GM18907 (cell line): ENCODE results near the gene SPATA20.

Source experiments
- ATAC-seq: cut with Tn5 transposase; IDR thresholded peaks from one replicate; pipeline ENCODE4 v1.9.1; 2021; ENCODE audit warnings: mild to moderate bottlenecking, moderate library complexity; ENCODE audit not compliant: unreplicated experiment

SPATA20 gene

DNA sequence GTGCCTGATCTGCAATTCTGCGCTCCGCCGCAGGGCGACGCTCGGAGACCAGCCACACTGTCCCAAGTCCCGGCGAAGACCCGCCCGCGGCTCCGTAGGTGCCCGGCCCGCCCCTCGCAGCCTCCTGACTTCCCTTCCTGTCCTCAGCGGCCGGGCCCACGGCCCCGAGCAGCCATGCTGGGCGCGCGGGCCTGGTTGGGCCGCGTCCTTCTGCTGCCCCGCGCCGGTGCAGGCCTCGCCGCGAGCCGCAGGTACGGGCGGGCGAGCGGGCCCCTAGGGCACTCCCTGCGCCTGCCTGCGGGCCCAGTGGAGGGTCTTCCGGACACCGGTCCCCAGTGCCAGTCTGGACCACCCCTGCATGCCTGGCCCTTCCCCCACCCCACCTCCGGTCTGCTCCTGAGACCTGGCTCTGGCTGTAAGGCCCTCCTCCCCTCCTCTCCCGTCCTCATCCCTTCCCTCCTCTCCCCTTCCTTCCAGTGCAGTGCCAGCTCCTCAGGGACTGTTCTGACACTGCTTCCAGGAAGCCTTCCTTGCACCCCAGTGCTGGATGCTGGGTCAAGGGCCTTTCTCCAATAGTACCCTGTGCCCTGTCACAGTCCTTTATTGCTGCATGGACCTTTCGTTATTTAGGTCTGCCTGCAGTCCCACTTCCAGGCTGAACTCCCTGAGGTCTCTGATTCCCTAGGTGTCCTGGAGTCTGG is at the start of gene SPATA20:
Gene SPATA20, plus strand, starts transcription at position 140 of the 701 bp plus-strand sequence. Its CDS starts 35 bp downstream, at position 175.
- ATAC-seq: peak; percentile 71

DNA sequence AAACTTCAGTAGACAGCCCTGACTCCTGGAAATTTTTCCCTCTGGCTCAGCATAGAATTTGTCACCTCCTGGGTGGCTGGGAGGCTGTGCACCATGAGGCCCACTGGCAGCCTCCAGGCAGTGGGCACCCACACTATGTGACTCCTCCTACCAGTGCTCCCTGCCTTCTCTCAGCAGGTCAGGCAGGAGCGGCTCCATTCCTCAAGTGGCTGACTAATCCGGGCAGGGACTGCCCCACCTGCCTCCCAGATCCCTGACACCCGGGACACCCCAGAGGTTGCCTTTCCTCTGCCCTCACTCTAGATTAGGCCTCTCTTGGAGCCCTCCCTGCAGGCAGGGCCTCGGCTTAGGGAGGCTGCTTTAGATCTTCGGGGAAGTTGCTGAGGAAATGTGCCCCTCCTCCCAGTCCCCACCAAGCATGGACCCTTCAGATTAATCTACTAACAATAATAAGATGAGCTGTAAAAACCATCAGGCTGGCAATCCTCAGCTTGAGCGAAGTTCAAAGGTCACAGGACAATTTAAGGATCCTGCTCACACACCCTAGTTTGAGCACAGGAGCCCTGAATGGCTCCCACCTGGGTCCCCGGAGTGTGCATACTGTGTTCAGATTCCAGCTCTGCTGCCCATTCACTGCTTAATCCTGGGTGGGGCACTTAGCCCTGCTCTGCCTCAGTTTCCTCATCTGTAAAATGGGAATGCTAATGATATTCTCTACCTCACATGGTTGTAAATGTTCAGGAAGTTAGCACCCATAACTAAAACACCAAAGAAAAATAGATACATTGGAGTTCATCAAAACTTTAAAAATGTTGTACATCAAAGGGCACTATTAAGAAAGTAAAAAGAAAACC is 48.7 kb upstream of the SPATA20 start:
- no peak for ATAC-seq

DNA sequence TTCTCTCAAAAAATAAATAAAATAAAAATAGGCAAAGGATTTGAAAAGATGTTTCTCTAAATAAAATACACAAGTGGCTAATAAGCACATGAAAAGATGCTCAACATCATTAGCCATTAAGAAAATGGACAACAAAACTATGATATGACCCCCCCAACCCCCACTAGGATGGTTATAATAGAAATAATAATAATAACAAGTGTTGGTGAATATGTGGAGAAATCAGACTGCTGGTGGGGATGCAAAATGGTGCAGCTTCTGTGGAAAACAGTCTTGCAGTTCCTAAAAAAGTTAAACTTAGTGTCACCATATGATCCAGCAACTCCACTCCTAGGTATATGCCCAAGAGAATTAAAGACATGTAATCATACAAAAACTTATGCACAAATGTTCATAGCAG is 47.7 kb upstream of the SPATA20 start:
- ATAC-seq: no peak

DNA sequence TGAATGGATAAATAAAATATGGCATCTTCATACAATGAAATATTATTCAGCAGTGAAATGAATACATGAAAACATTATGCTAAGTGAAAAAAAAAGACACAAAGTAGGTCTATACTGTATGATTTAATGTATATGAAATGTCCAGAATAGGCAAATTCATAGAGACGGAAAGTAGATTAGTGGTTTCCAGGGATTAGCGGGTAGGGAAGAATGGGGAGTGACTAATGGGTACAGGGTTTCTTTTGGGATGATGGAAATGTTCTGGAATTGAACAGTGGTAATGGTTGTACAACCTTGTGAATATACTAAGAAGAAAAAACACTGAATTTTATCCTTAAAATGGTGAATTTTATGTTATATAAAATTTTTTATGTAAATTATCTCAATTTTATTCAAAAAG is 47.3 kb upstream of the SPATA20 start:
- no peak for ATAC-seq

DNA sequence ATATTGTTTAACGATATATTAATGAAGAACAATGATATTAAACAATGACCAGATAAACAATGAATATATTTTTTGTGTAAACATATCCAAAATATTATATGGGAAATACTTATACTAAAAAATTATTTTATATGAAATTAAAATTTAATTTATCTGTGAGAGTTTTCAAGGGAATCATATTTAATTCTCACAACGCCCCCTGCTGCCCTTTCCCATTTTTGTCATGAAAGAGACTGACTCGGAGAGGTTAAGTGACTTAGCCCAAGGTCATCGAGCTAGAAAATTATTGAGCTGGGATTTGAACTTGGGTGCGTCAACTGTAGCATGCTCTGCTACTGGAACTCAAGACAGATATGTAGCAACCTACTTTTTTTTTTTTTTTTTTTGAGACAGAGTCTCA is 45.9 kb upstream of the SPATA20 start:
- no peak for ATAC-seq

DNA sequence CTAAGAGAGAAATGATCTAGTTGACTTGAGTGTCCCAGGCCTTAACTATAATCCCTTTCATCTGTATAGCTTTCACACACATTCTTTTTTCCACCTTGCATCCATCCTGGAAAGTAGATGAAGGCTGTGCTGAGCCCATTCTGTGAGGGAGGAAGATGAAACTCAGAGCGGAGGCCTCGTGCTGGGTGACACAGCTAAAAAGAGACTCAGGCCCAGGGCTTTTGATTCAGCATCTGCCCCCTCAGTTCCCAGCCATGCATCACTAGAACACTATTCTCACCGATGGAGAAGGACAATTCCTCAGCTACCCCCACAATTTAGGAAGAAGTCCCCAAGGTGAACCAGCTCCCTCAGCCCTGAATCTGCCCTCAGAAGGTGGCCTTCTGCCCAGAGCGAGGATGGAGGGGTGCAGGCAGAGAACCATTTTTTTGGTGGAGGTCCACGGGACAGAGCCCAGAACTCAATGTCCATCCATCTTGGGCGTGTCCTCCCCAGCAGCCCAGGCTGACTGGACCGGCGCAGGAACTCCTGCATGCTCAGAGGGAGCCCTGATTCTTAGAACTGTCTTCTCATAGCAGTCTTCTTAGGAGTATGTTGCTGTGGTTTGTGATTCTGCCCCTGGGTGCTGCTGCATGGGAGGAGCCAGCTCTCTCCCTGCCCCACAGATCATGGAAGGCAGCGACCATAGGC is 44.5 kb upstream of the SPATA20 start:
- no peak for ATAC-seq

DNA sequence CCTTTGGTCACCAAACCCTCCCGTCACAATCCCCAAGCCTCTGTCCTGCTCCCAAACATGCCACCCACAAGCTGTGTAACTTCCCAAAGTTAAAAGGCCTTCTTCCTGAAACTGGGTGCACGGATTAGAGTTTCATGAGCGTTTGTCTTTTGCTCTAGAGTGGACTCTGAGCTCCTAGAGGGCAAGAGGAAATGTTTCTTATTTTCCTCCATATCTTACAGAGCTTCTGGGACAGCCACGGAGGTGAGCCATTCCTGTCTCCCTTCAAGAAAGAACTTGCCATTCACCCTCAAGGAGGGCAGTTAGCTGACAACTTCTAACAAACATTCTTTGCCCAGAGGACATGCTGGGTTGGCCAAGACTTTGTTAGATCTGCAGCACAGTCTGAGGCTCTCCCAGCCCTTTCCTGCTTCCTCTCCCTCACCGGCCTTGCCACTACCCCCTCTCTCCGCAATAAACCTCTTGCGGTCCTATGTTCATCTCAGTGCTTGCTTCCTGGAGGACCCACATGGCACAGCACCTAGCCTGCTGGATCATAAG is 41.3 kb upstream of the SPATA20 start:
- no peak for ATAC-seq

DNA sequence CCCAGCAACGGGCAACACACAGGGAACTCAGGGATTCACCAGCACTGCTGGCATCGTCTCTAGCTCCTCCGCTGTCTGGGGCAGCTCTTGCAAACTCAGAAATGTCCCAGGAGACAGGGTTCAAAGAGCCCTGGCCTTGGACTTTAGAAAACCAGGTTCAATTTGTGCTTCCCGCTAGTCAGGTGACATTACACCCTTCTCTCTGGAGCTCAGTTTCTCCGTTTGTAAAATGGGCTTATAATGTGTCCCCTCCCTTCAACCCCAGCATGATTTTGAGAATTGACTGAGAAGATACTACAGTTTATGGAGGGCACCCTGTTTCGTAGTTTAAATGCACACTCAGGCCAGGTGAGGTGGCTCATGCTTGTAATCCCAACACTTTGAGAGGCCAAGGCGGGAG is 40.7 kb upstream of the SPATA20 start:
- ATAC-seq: no peak

DNA sequence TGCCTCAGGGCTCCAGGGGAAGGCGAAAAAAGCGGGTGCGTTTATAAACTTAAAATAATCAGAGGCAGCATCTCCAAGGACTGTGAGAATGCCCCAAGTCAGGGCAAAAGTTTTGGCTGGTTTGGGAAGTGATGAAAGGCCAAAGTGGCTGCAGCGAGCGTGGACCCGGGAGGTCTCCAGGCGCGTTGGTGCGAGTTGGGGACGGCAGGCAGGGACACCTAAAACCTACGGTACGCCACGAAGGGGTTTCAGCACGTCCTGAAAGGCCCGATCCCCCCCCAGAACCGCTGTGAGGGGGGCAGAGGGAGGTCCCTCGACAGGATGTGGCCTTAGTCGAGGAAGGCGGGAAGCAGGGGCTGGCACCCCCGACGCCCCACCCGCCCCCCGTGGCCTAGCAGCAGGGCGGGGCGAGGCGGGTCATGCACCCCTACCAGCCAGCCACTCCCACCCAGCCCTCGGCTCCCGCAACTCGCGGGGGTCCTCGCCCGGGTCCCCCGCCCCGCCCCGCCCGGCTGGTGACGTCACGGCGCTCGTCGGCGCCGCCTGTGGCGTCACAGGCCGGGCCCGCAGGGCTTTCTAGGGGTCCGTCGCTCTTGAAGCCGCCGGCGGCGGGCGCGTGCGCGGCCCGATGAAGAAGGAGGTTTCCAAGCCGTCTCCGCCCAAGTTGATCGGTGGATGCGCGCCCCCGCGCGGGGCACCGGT is 39.0 kb upstream of the SPATA20 start, which contains the start of gene MYCBPAP:
Gene MYCBPAP, plus strand, starts transcription at position 569 of the 702 bp plus-strand sequence. CDS start 236 bp downstream, outside the sequence.
- no peak for ATAC-seq

DNA sequence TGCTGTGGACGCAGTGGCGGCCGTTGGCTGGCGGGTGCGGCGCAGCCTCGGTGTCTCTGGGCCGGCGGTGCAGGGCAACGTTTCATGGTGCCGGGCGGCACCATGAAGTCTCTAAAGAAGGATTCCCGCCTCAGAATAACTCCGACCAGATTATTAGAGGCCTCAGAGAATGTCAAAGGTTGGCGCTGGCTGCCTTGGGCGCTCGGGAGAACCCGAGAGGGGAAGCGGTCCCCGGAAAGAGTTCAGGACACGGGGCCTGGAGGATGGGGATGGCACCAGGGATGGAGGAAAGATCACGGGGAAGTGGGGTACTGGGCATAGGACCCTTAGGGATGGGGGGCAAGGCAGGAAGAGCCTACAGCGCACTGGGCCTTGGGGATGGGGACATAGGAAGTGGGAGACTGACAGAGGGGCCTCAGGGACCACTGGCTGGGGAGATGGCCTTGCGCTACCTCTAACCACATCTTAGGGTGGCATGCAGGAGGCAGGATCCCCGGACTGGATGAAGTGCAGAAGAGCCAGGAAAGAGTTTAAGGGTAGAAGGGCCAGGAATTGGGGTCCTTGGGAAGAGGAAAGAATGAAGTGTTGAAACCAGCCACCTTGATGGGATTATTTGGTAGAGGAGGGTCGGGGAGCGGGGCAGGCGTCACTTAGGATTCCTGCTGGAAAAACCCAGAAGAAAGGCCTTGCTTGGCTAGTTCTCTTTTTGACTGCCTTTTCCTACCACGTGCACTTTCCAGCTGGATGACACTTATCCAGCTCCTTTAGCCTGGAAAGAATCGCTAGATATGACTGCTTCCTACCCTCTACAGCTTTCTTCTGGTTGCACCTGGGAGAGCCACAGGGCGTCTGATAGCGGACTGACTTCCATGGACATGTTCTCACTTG is 38.2 kb upstream of the SPATA20 start:
- ATAC-seq: no peak

DNA sequence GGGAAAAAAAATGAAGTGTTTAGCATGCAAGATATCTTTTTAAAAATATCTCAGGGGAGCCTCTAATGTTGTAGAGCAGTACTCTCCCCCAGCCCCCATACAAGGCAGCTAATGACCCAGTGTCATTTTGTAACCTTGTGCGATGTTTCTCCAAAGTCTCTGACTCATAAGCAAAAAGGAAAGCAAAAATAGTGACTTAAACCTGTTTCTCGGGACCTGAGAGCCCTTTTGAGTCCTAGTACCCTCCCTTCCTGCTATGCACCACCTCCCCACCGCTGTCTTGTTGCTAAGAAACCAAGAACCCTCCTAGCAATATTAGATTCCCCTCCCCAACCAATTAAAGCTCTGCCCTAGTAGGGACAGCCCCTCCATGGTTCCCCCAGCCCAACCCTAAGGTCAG is 35.9 kb upstream of the SPATA20 start:
- peak; percentile 81 for ATAC-seq

DNA sequence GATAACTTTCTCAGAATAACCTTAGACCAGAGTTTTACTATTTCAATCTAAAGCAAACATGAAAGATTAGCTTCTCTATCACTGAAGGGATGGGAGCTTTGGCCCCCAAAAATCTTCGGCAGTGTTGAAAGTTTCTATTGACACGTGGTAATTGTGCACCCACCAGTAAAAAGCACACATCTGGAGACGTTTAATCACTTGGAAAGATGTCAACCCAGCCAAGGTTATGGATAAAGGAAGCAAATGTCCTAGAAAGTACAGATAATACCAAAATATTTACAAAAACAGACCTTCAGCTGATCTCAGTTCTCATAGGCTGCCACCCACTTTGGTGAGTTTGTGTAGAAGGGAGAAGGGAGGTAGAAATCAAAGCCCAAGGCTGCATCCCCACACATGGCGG is 33.5 kb upstream of the SPATA20 start:
- ATAC-seq: no peak

DNA sequence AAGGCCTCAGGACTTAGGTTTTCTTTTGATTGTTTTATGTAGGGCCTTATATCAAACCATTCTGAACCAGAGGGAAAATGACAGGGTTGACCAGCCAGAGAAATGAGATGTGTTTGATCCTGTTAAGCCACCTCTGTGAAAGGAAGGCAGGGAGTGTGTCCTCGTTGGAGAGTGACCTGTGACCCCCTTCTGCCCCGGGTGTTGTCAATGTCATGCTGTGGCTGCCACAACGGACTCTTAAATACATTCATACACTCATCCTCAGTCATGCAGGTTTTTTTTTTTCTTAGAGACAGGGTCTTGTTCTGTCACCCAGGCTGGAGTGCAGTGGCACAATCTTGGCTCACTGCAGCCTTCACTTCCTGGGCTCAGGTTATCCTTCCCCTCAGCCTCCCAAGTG is 32.6 kb upstream of the SPATA20 start:
- no peak for ATAC-seq

DNA sequence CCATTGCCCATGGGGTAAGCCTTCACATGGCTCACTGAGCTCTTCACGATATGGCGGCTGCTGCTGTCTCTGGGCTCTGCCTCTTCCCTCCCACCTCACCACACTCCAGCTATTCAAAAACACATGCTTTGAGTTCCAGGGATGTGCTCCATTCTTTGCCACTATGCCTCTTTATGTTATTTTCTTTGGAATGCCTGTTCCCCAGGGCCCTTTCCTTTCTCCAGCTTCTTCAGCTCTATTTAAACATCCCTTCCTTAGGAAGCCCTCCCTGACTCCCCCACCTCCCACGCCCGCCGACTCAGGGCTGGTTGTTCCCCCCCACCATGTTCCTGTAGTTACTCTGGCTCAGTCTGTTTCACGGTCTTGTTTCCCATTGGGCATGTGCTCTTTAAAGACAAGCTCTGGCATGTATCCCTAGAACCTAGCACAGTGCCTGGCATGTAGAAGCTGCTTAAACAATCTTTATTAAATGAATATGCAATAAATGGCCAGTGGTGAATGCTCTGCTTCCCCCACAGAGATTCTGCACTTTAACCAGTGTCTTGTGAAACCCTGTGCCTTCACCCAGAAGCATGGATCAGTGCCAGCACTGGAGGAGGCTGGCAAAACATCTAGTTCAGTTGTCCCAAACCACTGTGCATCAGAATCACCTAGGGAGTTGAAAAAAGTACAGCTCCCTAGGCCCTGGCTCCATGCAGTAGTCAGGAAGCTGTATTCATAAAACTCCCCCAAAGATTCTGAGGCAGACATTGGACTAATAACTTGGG is 31.9 kb upstream of the SPATA20 start:
- ATAC-seq: no peak

DNA sequence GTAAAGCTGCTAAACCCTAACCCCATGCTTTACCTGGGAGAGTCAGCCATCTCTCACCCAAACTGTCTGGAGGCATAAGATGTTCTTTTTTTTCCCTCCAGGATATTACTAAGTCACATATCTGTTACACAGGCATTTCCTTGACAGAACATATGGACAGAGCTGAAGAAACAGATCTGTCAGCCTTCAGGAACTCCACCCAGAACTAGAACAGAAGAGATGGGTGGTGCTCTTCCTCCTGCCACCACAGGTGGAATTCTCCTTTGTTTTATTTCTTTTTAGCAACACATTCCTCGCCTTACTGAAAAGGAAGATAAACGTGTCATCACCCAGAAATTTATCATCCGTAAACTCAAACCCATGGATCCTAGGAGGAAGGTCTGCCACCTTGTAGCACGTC is 30.0 kb upstream of the SPATA20 start:
- no peak for ATAC-seq

DNA sequence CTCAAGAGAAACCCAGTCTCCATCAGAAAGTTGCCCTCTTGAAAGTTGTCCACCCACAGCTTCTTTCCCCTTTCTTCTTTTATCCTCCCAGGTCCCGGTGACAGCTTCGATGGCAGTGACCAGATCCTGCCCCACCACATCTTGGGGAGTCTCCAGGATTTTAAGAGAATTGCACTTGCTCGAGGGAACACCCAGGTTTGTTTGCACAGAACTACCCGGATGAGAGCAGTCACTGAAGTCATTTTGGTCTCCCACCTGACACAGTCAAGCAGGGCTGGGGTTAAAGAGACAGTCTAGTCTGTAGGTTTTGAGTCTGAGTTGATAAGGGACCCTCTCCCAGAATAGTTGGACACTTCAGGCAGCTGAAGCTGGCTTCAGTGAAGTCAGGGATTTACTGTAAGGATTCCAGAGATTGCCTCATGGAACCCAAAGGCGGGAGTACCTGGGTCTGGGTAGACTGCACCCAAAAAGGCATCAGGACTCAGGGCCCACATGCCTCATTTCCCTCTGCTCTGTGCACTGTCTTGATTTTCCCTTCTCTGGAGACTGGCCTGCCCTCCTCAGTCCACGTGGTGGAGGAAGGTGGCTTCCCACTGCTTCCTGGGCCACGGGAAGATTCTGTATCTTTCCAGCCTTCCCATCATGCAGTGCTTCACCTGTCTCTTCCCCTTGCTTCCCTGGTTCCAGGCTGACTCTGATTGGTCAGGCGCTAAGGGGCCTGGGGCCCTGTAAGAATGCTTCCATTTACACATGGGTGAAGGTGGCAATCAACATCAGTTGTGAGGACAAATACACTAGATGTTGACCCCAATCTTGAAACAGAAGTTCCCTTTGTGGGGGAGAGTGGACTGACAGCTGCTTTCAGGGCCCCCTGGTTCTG is 29.2 kb upstream of the SPATA20 start:
- ATAC-seq: no peak

DNA sequence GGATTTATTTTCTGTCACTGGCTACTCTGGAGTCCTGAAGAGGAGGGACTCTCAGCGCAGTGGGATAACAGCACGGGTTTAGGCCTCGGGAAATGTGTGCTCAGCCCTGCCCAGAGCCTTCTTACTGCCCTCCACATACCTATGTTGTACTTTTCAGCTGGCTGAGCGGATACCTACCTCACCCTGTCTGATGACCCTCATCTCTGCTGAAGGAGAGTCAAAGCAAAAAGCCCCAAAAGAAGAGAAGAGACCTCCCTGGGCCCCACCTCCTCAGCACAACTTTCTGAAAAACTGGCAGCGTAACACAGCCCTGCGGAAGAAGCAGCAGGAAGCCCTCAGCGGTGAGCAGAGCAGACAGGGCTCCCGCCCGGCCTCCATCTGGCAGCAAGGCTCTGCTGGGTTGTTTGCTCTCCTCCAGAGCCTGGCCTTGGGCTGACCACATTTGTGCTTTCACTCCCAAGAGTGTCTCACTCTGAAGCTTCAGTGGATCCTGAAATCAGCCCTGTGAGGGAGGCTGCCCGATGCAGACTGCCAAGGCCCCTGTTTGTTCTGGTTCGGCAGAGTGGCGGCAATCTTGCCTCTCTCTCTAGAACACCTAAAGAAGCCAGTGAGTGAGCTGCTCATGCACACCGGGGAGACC is 28.5 kb upstream of the SPATA20 start:
- ATAC-seq: no peak
